ENCODE results near the gene SIRT1.

- no peak for TF ChIP-seq CTCF (IDR thresholded peaks at IDR 0.05; ENCODE audit: low read length)
- TF ChIP-seq EZH2phosphoT487 (IDR thresholded peaks at IDR 0.05; ENCODE audit: low read length) = no peak
Observed at GRCh38 chr10:67914777-67915340, 30.4 kb downstream of the SIRT1 start.

Measured in MM.1S (cell line).